Keratinocyte (primary cell): ENCODE measurements around the gene MLF2. TPM values are rescaled to one million over a fixed set of nuclear protein-coding genes. Genes with fewer than 3 reads are reported as not detected.

Experiments
- DNase-seq: peaks from one replicate; pipeline ENCODE4 v3.0.0-alpha.2; 2011; ENCODE audit warnings: low read depth, missing footprints, low spot score
- FAIRE-seq: peaks from 2 replicates; lab custom pipeline; 2011; peaks lifted over from hg19 to GRCh38; lab: Jason Lieb, UNC
- H2AFZ ChIP-seq: 2 replicates; pipeline ENCODE4 v1.6.0; 2012; ENCODE audit warnings: low read length, control low read depth, inconsistent platforms; ENCODE audit not compliant: control insufficient read depth
- H3K27ac ChIP-seq: 2 replicates; pipeline ENCODE4 v1.5.1; 2011; ENCODE audit warnings: low read length; ENCODE audit not compliant: control insufficient read depth, insufficient read depth
- H3K27me3 ChIP-seq: 3 replicates; pipeline ENCODE4 v1.6.0; 2011; ENCODE audit warnings: low read length; ENCODE audit not compliant: control insufficient read depth, insufficient read depth; ENCODE audit errors: extremely low read depth
- H3K36me3 ChIP-seq, 2 experiments: 2 replicates in 1 of 2; 3 replicates in 1 of 2; pipeline ENCODE4 v1.5.1; 2011; ENCODE audit warnings: low read length in 2 of 2, mild to moderate bottlenecking in 1 of 2; ENCODE audit not compliant: control insufficient read depth in 2 of 2, insufficient read depth in 2 of 2; ENCODE audit errors: extremely low read depth in 1 of 2
- H3K4me1 ChIP-seq: 3 replicates; pipeline ENCODE4 v1.5.1; 2011; ENCODE audit warnings: low read length; ENCODE audit not compliant: control insufficient read depth, insufficient read depth; ENCODE audit errors: extremely low read depth
- H3K4me2 ChIP-seq: 3 replicates; pipeline ENCODE4 v1.6.0; 2011; ENCODE audit warnings: low read depth, low read length; ENCODE audit not compliant: control insufficient read depth, insufficient read depth; ENCODE audit errors: extremely low read depth
- H3K4me3 ChIP-seq, 3 experiments: fragments of 200-600 bp in 1 of 3; sonication (generic) in 1 of 3; 2 replicates in 2 of 3; 3 replicates in 1 of 3; pipeline ENCODE4 v1.5.1; 2011 to 2016; ENCODE audit warnings: low read length in 3 of 3, mild to moderate bottlenecking in 3 of 3, control low read depth in 2 of 3, inconsistent platforms in 1 of 3, low read depth in 1 of 3, mixed read lengths in 1 of 3, mixed run types in 1 of 3, moderate library complexity in 1 of 3; ENCODE audit not compliant: control insufficient read depth in 2 of 3, insufficient read depth in 2 of 3; ENCODE audit errors: extremely low read depth in 1 of 3
- H3K79me2 ChIP-seq: 2 replicates; pipeline ENCODE4 v1.6.0; 2012; ENCODE audit warnings: low read length; ENCODE audit not compliant: control insufficient read depth, insufficient read depth
- H3K9ac ChIP-seq: 3 replicates; pipeline ENCODE4 v1.6.0; 2011; ENCODE audit warnings: low read length; ENCODE audit not compliant: control insufficient read depth, insufficient read depth; ENCODE audit errors: extremely low read depth
- H3K9me1 ChIP-seq: 3 replicates; pipeline ENCODE4 v1.6.0; 2011; ENCODE audit warnings: low read length; ENCODE audit not compliant: control insufficient read depth, insufficient read depth; ENCODE audit errors: extremely low read depth
- H3K9me3 ChIP-seq: 2 replicates; pipeline ENCODE4 v1.5.1; 2012; ENCODE audit warnings: low read depth, low read length; ENCODE audit not compliant: control insufficient read depth
- H4K20me1 ChIP-seq: 3 replicates; pipeline ENCODE4 v1.6.0; 2011; ENCODE audit warnings: low read length; ENCODE audit not compliant: control insufficient read depth, insufficient read depth; ENCODE audit errors: extremely low read depth
- CTCF ChIP-seq, 3 experiments: IDR thresholded peaks in 1 of 3; conservative IDR thresholded peaks in 1 of 3; optimal IDR thresholded peaks in 1 of 3; 2 replicates in 2 of 3; 3 replicates in 1 of 3; pipeline versions ENCODE3 to v1.5.1; 2011; ENCODE audit warnings: low read length in 3 of 3, mild to moderate bottlenecking in 3 of 3, moderate library complexity in 2 of 3, control low read depth in 1 of 3, inconsistent platforms in 1 of 3; ENCODE audit not compliant: insufficient read depth in 2 of 3; ENCODE audit errors: extremely low read depth in 1 of 3
- EZH2 ChIP-seq: IDR thresholded peaks from one replicate; pipeline ENCODE4 v1.6.1; 2012; ENCODE audit warnings: inconsistent platforms, mild to moderate bottlenecking, low read length, moderate library complexity
- dilution Hi-C: fragments of 300-500 bp; cut with MboI; formaldehyde crosslinking; loops from one replicate; pipeline ENCODE4 v1.7.0; 2020; ENCODE audit warnings: low sequenced_read_pairs; ENCODE audit not compliant: extremely low pct_ligation_motif_present
- polyA plus RNA-seq, 5 experiments: library from polyadenylated mRNA; depleted of rRNA in 3 of 5; stranded (reverse) in 3 of 5; stranded (forward) in 1 of 5; unstranded in 1 of 5; fragments of >200 nt; gene quantifications; 1 replicate in 1 of 5; 2 replicates in 3 of 5; 3 replicates in 1 of 5; pipeline versions ENCODE4 v1.2.1 to v1.2.3, GENCODE V29; 2011 to 2012; ENCODE audit warnings: missing spikeins in 2 of 5, low read depth in 1 of 5, low replicate concordance in 1 of 5

Gene MLF2
- polyA plus RNA-seq, 1 donor (not counting 4 experiments of a cell fraction or from before 2014, with no cell fraction given), result 317 TPM

GRCh38 chr12:6770094-6770493, 17.2 kb upstream of the MLF2 start:
- Histone ChIP-seq H3K27me3 (peaks cover 22% of the 10 kb centered on the region), H3K36me3 (peaks cover 4 to 7% of the 10 kb centered on the region in 2 experiments), H3K9me1 (no peaks in the 10 kb centered on the region), H3K79me2 (peaks cover 11% of the 10 kb centered on the region), H3K9me3 (no peaks in the 10 kb centered on the region), H4K20me1 (no peaks in the 10 kb centered on the region), H3K4me2 (no peak overlapping the region), H3K4me3 (no peak overlapping the region), H3K4me1 (peaks cover 18% of the 10 kb centered on the region), H2AFZ (no peak overlapping the region), H3K9ac (no peak overlapping the region), H3K27ac (no peak overlapping the region)
- dilution Hi-C loops, result no loop called here
- FAIRE-seq (no peak), DNase-seq (no peak)
- TF ChIP-seq CTCF (optimal IDR thresholded peaks at IDR 0.05 in 1 of 3, IDR thresholded peaks at IDR 0.05 in 1 of 3, conservative IDR thresholded peaks at IDR 0.05 in 1 of 3; ENCODE audit: extremely low read depth in 1 of 3, insufficient read depth in 2 of 3, low read length in 3 of 3), result no peak
- TF ChIP-seq EZH2, result no peak

- no peak for TF ChIP-seq EZH2
- TF ChIP-seq CTCF (optimal IDR thresholded peaks at IDR 0.05 in 1 of 3, IDR thresholded peaks at IDR 0.05 in 1 of 3, conservative IDR thresholded peaks at IDR 0.05 in 1 of 3; ENCODE audit: extremely low read depth in 1 of 3, insufficient read depth in 2 of 3, low read length in 3 of 3), result no peak
- Histone ChIP-seq H2AFZ (no peak overlapping the region), H3K9ac (no peak overlapping the region), H3K27ac (no peak overlapping the region), H3K4me2 (no peak overlapping the region), H3K4me1 (peaks cover 22% of the 10 kb centered on the region), H4K20me1 (no peaks in the 10 kb centered on the region), H3K36me3 (peaks cover 4 to 7% of the 10 kb centered on the region in 2 experiments), H3K4me3 (no peak overlapping the region), H3K9me1 (no peaks in the 10 kb centered on the region), H3K27me3 (peaks cover 21% of the 10 kb centered on the region), H3K9me3 (no peaks in the 10 kb centered on the region), H3K79me2 (peaks cover 11% of the 10 kb centered on the region)
- dilution Hi-C loops, result no loop called here
- DNase-seq (no peak), FAIRE-seq (no peak)
Measured at GRCh38 chr12:6769666-6770065, 16.7 kb upstream of the MLF2 start.
